GM12801 (cell line): ENCODE results near the gene PAQR3.

ENCODE experiments used
- TF ChIP-seq, protein P1 (sequence below): IDR thresholded peaks from one replicate; pipeline ENCODE4 v1.5.1; 2011; ENCODE audit warnings: control low read depth; ENCODE audit not compliant: insufficient read length; ENCODE audit errors: extremely low read depth

PAQR3 gene

GRCh38 chr4:78944381-78944780 is 5.1 kb upstream of the PAQR3 start:
- TF ChIP-seq, protein P1, sequence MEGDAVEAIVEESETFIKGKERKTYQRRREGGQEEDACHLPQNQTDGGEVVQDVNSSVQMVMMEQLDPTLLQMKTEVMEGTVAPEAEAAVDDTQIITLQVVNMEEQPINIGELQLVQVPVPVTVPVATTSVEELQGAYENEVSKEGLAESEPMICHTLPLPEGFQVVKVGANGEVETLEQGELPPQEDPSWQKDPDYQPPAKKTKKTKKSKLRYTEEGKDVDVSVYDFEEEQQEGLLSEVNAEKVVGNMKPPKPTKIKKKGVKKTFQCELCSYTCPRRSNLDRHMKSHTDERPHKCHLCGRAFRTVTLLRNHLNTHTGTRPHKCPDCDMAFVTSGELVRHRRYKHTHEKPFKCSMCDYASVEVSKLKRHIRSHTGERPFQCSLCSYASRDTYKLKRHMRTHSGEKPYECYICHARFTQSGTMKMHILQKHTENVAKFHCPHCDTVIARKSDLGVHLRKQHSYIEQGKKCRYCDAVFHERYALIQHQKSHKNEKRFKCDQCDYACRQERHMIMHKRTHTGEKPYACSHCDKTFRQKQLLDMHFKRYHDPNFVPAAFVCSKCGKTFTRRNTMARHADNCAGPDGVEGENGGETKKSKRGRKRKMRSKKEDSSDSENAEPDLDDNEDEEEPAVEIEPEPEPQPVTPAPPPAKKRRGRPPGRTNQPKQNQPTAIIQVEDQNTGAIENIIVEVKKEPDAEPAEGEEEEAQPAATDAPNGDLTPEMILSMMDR = no peak

GRCh38 chr4:78940752-78941151 is 1.5 kb upstream of the PAQR3 start:
- TF ChIP-seq, protein P1 = no peak

DNA sequence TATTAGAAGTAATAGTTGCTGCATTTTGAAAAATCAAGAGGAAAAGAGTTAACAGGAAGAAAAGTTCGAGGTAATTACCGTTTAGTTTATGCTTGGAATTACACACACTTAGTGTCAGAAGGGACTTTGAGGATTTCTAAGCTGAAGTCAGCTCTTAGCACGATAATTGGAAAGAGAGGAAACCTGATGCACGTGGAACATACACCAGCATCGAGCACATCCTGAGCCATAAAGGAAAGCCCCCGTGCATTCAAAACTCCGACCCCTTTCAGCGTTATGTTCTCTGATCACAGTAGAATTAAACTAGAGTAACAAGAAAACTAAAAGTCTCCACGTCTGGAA is 400 bp upstream of the PAQR3 start:
- TF ChIP-seq, protein P1 = no peak

- TF ChIP-seq, protein P1 = no peak
Observed at GRCh38 chr4:78938474-78938867, 767 bp downstream of the PAQR3 start.

GRCh38 chr4:78937837-78938236 is 1.4 kb downstream of the PAQR3 start:
- TF ChIP-seq, protein P1 = no peak

- TF ChIP-seq, protein P1 = no peak
Observed at GRCh38 chr4:78936989-78937388, 2.2 kb downstream of the PAQR3 start.

GRCh38 chr4:78930016-78930629 is 9.1 kb downstream of the PAQR3 start:
- TF ChIP-seq, protein P1 = no peak
